Activated T-cell treated with anti-CD3 and anti-CD28 coated beads for 4 hours (primary cell): ENCODE measurements around the gene OR2AT4.
"Not testable (repeated sequence)": the region's sequence is repeated elsewhere in the genome, so short reads cannot be mapped to it uniquely, and the experiment has no call there.

Source experiments
- DNase-seq: peaks from one replicate; pipeline ENCODE4 v3.0.0-alpha.2; 2020

Gene OR2AT4

GRCh38 chr11:75063741-75064314 is 32.8 kb downstream of the OR2AT4 start:
- DNase-seq: no peak

GRCh38 chr11:75059299-75059698 is 37.4 kb downstream of the OR2AT4 start:
- no peak for DNase-seq

- DNase-seq: no peak
Measured at GRCh38 chr11:75056814-75057213, 39.9 kb downstream of the OR2AT4 start.

- no peak for DNase-seq
Measured at GRCh38 chr11:75055511-75055910, 41.2 kb downstream of the OR2AT4 start.

GRCh38 chr11:75052457-75052856 is 44.2 kb downstream of the OR2AT4 start:
- DNase-seq: no peak

- no peak for DNase-seq
Measured at GRCh38 chr11:75051043-75051442, 45.6 kb downstream of the OR2AT4 start.

GRCh38 chr11:75050516-75050915 is 46.2 kb downstream of the OR2AT4 start:
- DNase-seq: no peak

- DNase-seq: not testable (repeated sequence)
Measured at GRCh38 chr11:75049501-75050266, 47.0 kb downstream of the OR2AT4 start.

GRCh38 chr11:75047191-75047590 is 49.5 kb downstream of the OR2AT4 start:
- DNase-seq: no peak

- DNase-seq: not testable (repeated sequence)
Measured at GRCh38 chr11:75046668-75047067, 50.0 kb downstream of the OR2AT4 start.

GRCh38 chr11:75044381-75045170 is 52.1 kb downstream of the OR2AT4 start:
- DNase-seq: not testable (repeated sequence)

- not testable (repeated sequence) for DNase-seq
Measured at GRCh38 chr11:75041821-75042220, 54.9 kb downstream of the OR2AT4 start.

GRCh38 chr11:75041263-75041662 is 55.4 kb downstream of the OR2AT4 start:
- DNase-seq: no peak

- no peak for DNase-seq
Measured at GRCh38 chr11:75040167-75040770, 56.4 kb downstream of the OR2AT4 start.

GRCh38 chr11:75035911-75036565 is 60.6 kb downstream of the OR2AT4 start:
- DNase-seq: no peak

- no peak for DNase-seq
Measured at GRCh38 chr11:75035256-75035655, 61.4 kb downstream of the OR2AT4 start.

GRCh38 chr11:75033916-75034315 is 62.8 kb downstream of the OR2AT4 start:
- no peak for DNase-seq

- no peak for DNase-seq
Measured at GRCh38 chr11:75032550-75032935, 64.1 kb downstream of the OR2AT4 start.

- DNase-seq: peak; percentile 52
Measured at GRCh38 chr11:75031771-75032549, 64.7 kb downstream of the OR2AT4 start.
